K562 (cell line): Measurements from ENCODE around the gene ANKRD65. TPM values are rescaled to one million over a fixed set of nuclear protein-coding genes. Genes with fewer than 3 reads are reported as not detected.
A peak's percentile ranks its signal among the peaks of the same experiment; 100 is the strongest.

Source experiments
- ATAC-seq: fragments of 200-7000 bp; cut with Tn5 transposase; 3 replicates; pipeline ENCODE4 v1.9.1; 2020; ENCODE audit warnings: moderate library complexity
- BruUV-seq: library from RNA; stranded (reverse); fragments of 400-500 nt; replicated peaks from 2 replicates; lab custom pipeline; 2021; lab: Mats Ljungman, UMichigan
- CTCF ChIA-PET: fragments of 300-600 bp; formaldehyde crosslinking; extraction: SDS; loops from one replicate; lab custom pipeline; 2021; ENCODE audit warnings: low intra/inter-chr PET ratio; lab: Yijun Ruan, JAX
- POLR2A ChIA-PET: fragments of 300-600, 350-650 bp; sonication (Branson Sonifier 250); formaldehyde crosslinking; extraction: SDS; loops from one replicate; lab custom pipeline; 2021; ENCODE audit warnings: antibody characterized with exemption, inconsistent platforms; lab: Yijun Ruan, JAX
- DNase-seq, 4 experiments: peaks; one replicate each; pipeline versions ENCODE4 v3.0.0 to v3.0.0-alpha.2; 2011 to 2018; ENCODE audit warnings: low spot score in 3 of 4, mixed read lengths in 3 of 4; ENCODE audit errors: extremely low read depth in 1 of 4
- FAIRE-seq: peaks from 2 replicates; lab custom pipeline; 2011; peaks lifted over from hg19 to GRCh38; lab: Jason Lieb, UNC
- H2AFZ ChIP-seq: 2 replicates; pipeline ENCODE4 v1.6.0; 2011; ENCODE audit warnings: low read depth, low read length, control low read depth, inconsistent platforms
- H3K27ac ChIP-seq: fragments of 200-600 bp; 3 replicates; pipeline ENCODE4 v1.8.0; 2011; ENCODE audit warnings: low read depth, mild to moderate bottlenecking, control low read depth, inconsistent platforms, low read length, moderate library complexity, mixed read lengths; ENCODE audit errors: extremely low read depth
- H3K27me3 ChIP-seq, 2 experiments: fragments of 300-600 bp in 1 of 2; 2 replicates in 1 of 2; 3 replicates in 1 of 2; pipeline versions ENCODE4 v1.6.0 to v1.8.0; 2011; ENCODE audit warnings: inconsistent platforms in 2 of 2, low read length in 2 of 2, mild to moderate bottlenecking in 1 of 2, mixed read lengths in 1 of 2, moderate library complexity in 1 of 2; ENCODE audit not compliant: control insufficient read depth in 2 of 2, insufficient read depth in 2 of 2
- H3K36me3 ChIP-seq: fragments of 300-600 bp; 3 replicates; pipeline ENCODE4 v1.8.0; 2011; ENCODE audit warnings: mild to moderate bottlenecking, low read length, inconsistent platforms; ENCODE audit not compliant: control insufficient read depth, insufficient read depth
- H3K4me1 ChIP-seq, 2 experiments: fragments of 200-600 bp in 1 of 2; replicated peaks in 1 of 2; 2 replicates in 1 of 2; 3 replicates in 1 of 2; pipeline versions ENCODE4 v1.5.1 to v1.8.0; 2011; ENCODE audit warnings: inconsistent platforms in 2 of 2, low read length in 2 of 2, mild to moderate bottlenecking in 1 of 2, mixed read lengths in 1 of 2, moderate library complexity in 1 of 2; ENCODE audit not compliant: control insufficient read depth in 2 of 2, insufficient read depth in 2 of 2
- H3K4me2 ChIP-seq: 2 replicates; pipeline ENCODE4 v1.6.1; 2011; ENCODE audit warnings: low read length, control low read depth, inconsistent platforms, mixed read lengths; ENCODE audit not compliant: insufficient read depth
- H3K4me3 ChIP-seq: fragments of 200-600 bp; sonication (generic), shearing (Covaris generic); 2 replicates; pipeline ENCODE4 v1.5.1; 2016; ENCODE audit warnings: control low read depth, inconsistent platforms
- H3K79me2 ChIP-seq: fragments of 200-600 bp; 3 replicates; pipeline ENCODE4 v1.8.0; 2011; ENCODE audit warnings: low read length, inconsistent platforms; ENCODE audit not compliant: control insufficient read depth, insufficient read depth
- H3K9ac ChIP-seq, 2 experiments: 2 replicates each; pipeline versions ENCODE4 v1.6.0 to v1.6.1; 2011; ENCODE audit warnings: low read depth in 2 of 2, low read length in 2 of 2, control low read depth in 1 of 2, inconsistent platforms in 1 of 2, mild to moderate bottlenecking in 1 of 2, mixed read lengths in 1 of 2; ENCODE audit not compliant: insufficient read depth in 1 of 2
- H3K9me1 ChIP-seq: one replicate; pipeline ENCODE4 v1.6.0; 2011; ENCODE audit warnings: inconsistent platforms, mild to moderate bottlenecking, low read length, moderate library complexity; ENCODE audit not compliant: control insufficient read depth, insufficient read depth
- H3K9me3 ChIP-seq: replicated peaks from 2 replicates; pipeline ENCODE4 v1.5.1; 2011; ENCODE audit warnings: low read depth, low read length, inconsistent platforms; ENCODE audit not compliant: control insufficient read depth, insufficient read depth
- H4K20me1 ChIP-seq: replicated peaks from 2 replicates; pipeline ENCODE4 v1.6.1; 2011; ENCODE audit warnings: low read length, inconsistent platforms, mixed read lengths; ENCODE audit not compliant: control insufficient read depth, insufficient read depth
- CEBPG ChIP-seq, 3 experiments: fragments of 200-800 bp in 1 of 3; sonication (Bioruptor generic) in 1 of 3; sonication (generic) in 1 of 3; formaldehyde crosslinking in 1 of 3; IDR thresholded peaks in 2 of 3; conservative IDR thresholded peaks in 1 of 3; 2 replicates each; pipeline versions ENCODE4 v1.6.1 to v1.8.0; 2016 to 2022; ENCODE audit warnings: missing compliant biosample characterization in 2 of 3, missing genetic modification characterization in 2 of 3, mild to moderate bottlenecking in 1 of 3, missing genetic modification reagents in 1 of 3
- MED1 ChIP-seq: sonication (generic); formaldehyde crosslinking; IDR thresholded peaks from 2 replicates; pipeline ENCODE4 v1.8.1; 2023; ENCODE audit warnings: missing genetic modification reagents, borderline replicate concordance
- SRF ChIP-seq, 2 experiments: fragments of 250-450, 450-650 bp in 1 of 2; sonication (Bioruptor Pico) in 1 of 2; sonication (generic) in 1 of 2; formaldehyde crosslinking; IDR thresholded peaks; 2 replicates each; pipeline versions ENCODE4 v1.5.0 to v1.5.1; 2020 to 2022; ENCODE audit warnings: mild to moderate bottlenecking in 1 of 2, missing genetic modification reagents in 1 of 2
- THRAP3 ChIP-seq: fragments of 450-650 bp; IDR thresholded peaks from 2 replicates; pipeline ENCODE4 v1.6.1; 2016; ENCODE audit warnings: mild to moderate bottlenecking, inconsistent platforms, borderline replicate concordance
- WGBS: fragments of 100-300 bp; shearing (Covaris generic); methylation state at CpG from one replicate; pipeline ENCODE4 v1.1.6; 2016; ENCODE audit warnings: low coverage, mixed read lengths; ENCODE audit not compliant: insufficient coverage; ENCODE audit errors: missing lambda C conversion rate; 5-methylcytosine and 5-hydroxymethylcytosine counted together
- in situ Hi-C: fragments of 300-500 bp; cut with MboI; formaldehyde crosslinking; loops from 4 replicates; pipeline ENCODE4 v1.15.0; 2018; ENCODE audit warnings: inconsistent platforms, mixed read lengths
- intact Hi-C: fragments of 100-400 bp; cut with micrococcal nuclease; formaldehyde crosslinking; loops from 2 replicates; pipeline ENCODE4 v1.14.2; 2022
- polyA plus RNA-seq, 8 experiments: library from polyadenylated mRNA; depleted of rRNA in 4 of 8; stranded (reverse) in 5 of 8; unstranded in 3 of 8; fragments of >200 nt; fragmentation: Nextera tagmentation in 2 of 8; fragmentation: Illumina TruSeq in 1 of 8; extraction: Ambion mirVana in 2 of 8; extraction: Trizol in 1 of 8; gene quantifications; 2 replicates each; pipeline versions ENCODE4 v1.2.1 to v1.2.3, GENCODE V29; 2011 to 2014; ENCODE audit warnings: inconsistent platforms in 1 of 8, missing spikeins in 1 of 8
- total RNA-seq, 7 experiments: library from RNA; depleted of rRNA in 6 of 7; stranded (reverse); fragments of >200 nt in 6 of 7; fragmentation: Illumina TruSeq in 2 of 7; extraction: Trizol in 2 of 7; gene quantifications; 2 replicates each; pipeline versions ENCODE4 v1.2.1 to v1.2.3, GENCODE V29; 2011 to 2021; ENCODE audit warnings: low replicate concordance in 1 of 7
- TF ChIP-seq, protein P1 (sequence below): fragments of 450-650 bp; conservative IDR thresholded peaks from 2 replicates; pipeline ENCODE4 v1.6.1; 2016; ENCODE audit warnings: missing genetic modification characterization, low read depth, mild to moderate bottlenecking, control low read depth, missing compliant biosample characterization

The ANKRD65 gene
- total and polyA plus RNA-seq, 9 of the 15 experiments (the other 6 are each of a cell fraction or from before 2014, with no cell fraction given) = not detected

DNA sequence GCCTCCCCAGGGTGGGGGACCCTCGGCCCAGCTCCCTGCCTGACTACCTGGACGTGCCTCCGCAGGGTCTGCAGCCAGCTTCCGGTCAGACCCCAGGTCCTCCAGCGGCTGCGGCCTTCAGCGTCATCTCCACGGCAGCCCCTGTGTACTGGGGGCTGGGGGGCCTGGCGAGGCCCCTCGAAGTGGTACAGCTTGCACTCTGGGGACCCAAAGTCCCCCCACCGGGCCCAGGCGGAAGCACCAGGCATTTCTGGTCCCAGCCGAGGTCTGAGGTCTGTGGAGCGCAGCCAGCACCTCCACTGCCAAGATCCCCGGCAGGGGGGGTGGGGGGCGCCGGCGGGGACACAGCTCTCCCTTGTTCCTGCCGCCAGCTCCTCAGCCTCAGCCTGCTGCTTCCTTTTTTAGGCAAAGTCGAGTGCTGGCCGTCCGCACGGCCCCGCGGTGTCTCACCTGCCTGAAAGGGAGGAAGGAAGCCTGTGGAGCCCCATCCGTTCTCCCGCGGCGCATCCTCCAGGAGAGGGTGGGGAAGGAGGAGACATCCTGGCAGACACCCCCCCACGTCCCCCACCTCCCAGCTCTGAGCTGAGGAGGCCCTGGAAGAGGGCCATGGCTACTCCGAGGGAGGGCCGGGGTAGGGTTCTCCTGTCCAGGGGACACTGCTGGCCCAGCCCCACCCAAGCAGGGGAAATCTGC is 13.2 kb upstream of the ANKRD65 start:
- Histone ChIP-seq H3K36me3 (no peaks in the 10 kb centered on the region), H3K4me1 (peaks cover 45 to 96% of the 10 kb centered on the region in 2 experiments), H3K27me3 (no peaks in the 10 kb centered on the region), H3K4me3 (no peak overlapping the region), H3K9ac (peak overlapping the region; percentile 34 to 90; a peak in 3 of 4 replicates), H3K4me2 (peak overlapping the region; percentile 85; the same call in 1 of the 2 replicates), H3K27ac (peak overlapping the region; percentile 57; the same call in 1 of the 3 replicates), H2AFZ (peak overlapping the region; percentile 60; the same call in 1 of the 2 replicates), H3K79me2 (no peaks in the 10 kb centered on the region; the same call in 2 of the 3 replicates), H3K9me1 (no peaks in the 10 kb centered on the region), H4K20me1 (no peaks in the 10 kb centered on the region), H3K9me3 (no peaks in the 10 kb centered on the region)
- FAIRE-seq (no peak), DNase-seq (peak in 1 of 4 experiments; percentile 33), ATAC-seq (no peak)
- 79% methylated on average over 25 of the region's 32 CpGs for WGBS
- intact Hi-C loops (no loop called here), in situ Hi-C loops (no loop called here)
- POLR2A ChIA-PET = interaction anchor here (0.6 to 1.0 kb wide), 3 partner anchors 36 to 59 kb away, joined by 3 to 5 read pairs (median 3); partner anchors contain the start of gene AURKAIP1
- TF ChIP-seq MED1 (CRISPR knock-in tag) (0 out of 2 replicates have a peak, but pooled peaks have one; percentile 35), THRAP3 (0 out of 2 replicates have a peak, but pooled peaks have one; percentile 29), SRF (CRISPR knock-in tag; IDR thresholded peaks at IDR 0.05) (0 out of 4 replicates have a peak, but pooled peaks of 1 of the 2 experiments have one; percentile 29), CEBPG (CRISPR knock-in tag; IDR thresholded peaks at IDR 0.05) (no peak), CEBPG (tag; conservative IDR thresholded peaks at IDR 0.05 in 1 of 2, IDR thresholded peaks at IDR 0.05 in 1 of 2) (no peak)
- TF ChIP-seq, protein P1, sequence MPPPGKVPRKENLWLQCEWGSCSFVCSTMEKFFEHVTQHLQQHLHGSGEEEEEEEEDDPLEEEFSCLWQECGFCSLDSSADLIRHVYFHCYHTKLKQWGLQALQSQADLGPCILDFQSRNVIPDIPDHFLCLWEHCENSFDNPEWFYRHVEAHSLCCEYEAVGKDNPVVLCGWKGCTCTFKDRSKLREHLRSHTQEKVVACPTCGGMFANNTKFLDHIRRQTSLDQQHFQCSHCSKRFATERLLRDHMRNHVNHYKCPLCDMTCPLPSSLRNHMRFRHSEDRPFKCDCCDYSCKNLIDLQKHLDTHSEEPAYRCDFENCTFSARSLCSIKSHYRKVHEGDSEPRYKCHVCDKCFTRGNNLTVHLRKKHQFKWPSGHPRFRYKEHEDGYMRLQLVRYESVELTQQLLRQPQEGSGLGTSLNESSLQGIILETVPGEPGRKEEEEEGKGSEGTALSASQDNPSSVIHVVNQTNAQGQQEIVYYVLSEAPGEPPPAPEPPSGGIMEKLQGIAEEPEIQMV (tag) = no peak
- no TSS peak for BruUV-seq
- CTCF ChIA-PET = no interaction called here
